WI38 (cell line): Measurements from ENCODE around the gene TMEM9.

Source experiments
- H3K4me3 ChIP-seq: 2 replicates; pipeline ENCODE4 v1.5.1; 2011; ENCODE audit warnings: low read depth, mild to moderate bottlenecking, control low read depth, low read length
- CTCF ChIP-seq: IDR thresholded peaks from 2 replicates; pipeline ENCODE4 v1.5.1; 2012; ENCODE audit warnings: low read depth, mild to moderate bottlenecking, control low read depth, low read length

Gene TMEM9

GRCh38 chr1:201154389-201155165, at the start of gene TMEM9:
TSS of gene TMEM9 (minus strand) at chr1:201154474. CDS start at chr1:201153923, 551 bp downstream.
- H3K4me3 ChIP-seq, result peak within 1 kb of the TSS; percentile 79
- TF ChIP-seq CTCF, result no peak

- TF ChIP-seq CTCF, result no peak
- no peak overlapping the region for H3K4me3 ChIP-seq
These were observed 44.3 kb upstream of the TMEM9 start for GRCh38 chr1:201198598-201198997.

GRCh38 chr1:201194046-201194445, 39.8 kb upstream of the TMEM9 start:
- H3K4me3 ChIP-seq, result no peak overlapping the region
- no peak for TF ChIP-seq CTCF

- H3K4me3 ChIP-seq, result no peak overlapping the region
- TF ChIP-seq CTCF, result no peak
These were observed 38.1 kb upstream of the TMEM9 start for GRCh38 chr1:201192261-201192788.

- no peak for TF ChIP-seq CTCF
These were observed 37.5 kb upstream of the TMEM9 start for GRCh38 chr1:201191653-201192260.

GRCh38 chr1:201190624-201191051, 36.4 kb upstream of the TMEM9 start, which contains the start of gene IGFN1:
TSS of gene IGFN1 (plus strand) at chr1:201190824. CDS start at chr1:201193294, 2,470 bp downstream.
- no peak for TF ChIP-seq CTCF
- H3K4me3 ChIP-seq, result no peak within 1 kb of the TSS

More at GRCh38 chr1:201191653-201192260, 37.5 kb upstream of the TMEM9 start:
- H3K4me3 ChIP-seq, result no peak overlapping the region

GRCh38 chr1:201190005-201190404, 35.7 kb upstream of the TMEM9 start:
- H3K4me3 ChIP-seq, result no peak overlapping the region
- no peak for TF ChIP-seq CTCF
